LNCAP (cell line): ENCODE data around the gene CSPG4.

Source experiments
- TF ChIP-seq, protein P1 (sequence below): fragments of 450-650 bp; IDR thresholded peaks from 2 replicates; pipeline ENCODE4 v1.5.1; 2017; ENCODE audit warnings: mild to moderate bottlenecking

The CSPG4 gene

GRCh38 chr15:75729326-75730069 is 16.9 kb upstream of the CSPG4 start:
- TF ChIP-seq, protein P1, sequence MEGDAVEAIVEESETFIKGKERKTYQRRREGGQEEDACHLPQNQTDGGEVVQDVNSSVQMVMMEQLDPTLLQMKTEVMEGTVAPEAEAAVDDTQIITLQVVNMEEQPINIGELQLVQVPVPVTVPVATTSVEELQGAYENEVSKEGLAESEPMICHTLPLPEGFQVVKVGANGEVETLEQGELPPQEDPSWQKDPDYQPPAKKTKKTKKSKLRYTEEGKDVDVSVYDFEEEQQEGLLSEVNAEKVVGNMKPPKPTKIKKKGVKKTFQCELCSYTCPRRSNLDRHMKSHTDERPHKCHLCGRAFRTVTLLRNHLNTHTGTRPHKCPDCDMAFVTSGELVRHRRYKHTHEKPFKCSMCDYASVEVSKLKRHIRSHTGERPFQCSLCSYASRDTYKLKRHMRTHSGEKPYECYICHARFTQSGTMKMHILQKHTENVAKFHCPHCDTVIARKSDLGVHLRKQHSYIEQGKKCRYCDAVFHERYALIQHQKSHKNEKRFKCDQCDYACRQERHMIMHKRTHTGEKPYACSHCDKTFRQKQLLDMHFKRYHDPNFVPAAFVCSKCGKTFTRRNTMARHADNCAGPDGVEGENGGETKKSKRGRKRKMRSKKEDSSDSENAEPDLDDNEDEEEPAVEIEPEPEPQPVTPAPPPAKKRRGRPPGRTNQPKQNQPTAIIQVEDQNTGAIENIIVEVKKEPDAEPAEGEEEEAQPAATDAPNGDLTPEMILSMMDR: no peak

DNA sequence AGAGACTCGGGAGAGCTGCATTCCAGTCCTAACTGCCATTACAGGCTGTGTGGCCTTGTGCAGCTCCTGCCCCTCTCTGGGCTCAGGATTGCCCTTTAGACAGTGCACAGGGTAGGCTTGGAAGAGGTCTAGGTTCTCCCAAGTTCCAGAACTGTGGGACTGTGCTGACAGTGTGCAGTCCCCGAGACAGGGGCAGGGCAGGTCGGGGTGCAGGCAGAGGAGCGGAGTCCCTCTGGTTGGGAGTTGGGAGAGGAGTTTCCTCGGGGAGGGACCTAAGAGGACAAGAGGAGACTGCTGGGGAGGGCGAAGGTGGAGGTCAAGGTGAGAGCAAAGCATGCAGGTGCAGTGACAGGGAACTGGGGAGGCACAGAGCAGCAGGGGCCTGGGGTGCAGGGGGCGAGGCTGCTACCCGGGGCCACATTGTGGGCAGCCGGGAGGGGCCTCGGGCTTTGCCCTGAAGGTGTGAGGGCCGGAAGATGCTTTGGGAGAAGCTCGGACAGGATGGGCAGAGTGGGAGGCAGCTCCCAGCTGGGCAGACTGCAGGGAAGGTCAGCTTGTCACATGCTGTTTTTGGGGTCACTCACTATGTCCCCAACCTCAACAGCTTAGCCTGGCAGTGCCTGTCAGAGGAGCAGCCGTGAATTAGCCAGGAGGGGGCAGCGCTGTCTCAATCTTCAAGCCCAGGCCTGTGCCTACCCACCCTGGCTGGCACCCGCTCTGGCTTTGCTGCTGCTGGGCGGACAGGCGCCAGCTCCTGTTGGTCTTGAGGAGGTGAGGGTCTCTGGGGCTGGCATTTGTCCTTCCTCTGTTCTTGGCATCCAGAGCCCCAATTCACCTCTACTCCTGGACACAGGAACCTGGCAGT is 15.4 kb upstream of the CSPG4 start:
- TF ChIP-seq, protein P1: peak; percentile 61; the same call in 1 of the 2 replicates

- TF ChIP-seq, protein P1: no peak
Measured at GRCh38 chr15:75727031-75727531, 14.4 kb upstream of the CSPG4 start.

DNA sequence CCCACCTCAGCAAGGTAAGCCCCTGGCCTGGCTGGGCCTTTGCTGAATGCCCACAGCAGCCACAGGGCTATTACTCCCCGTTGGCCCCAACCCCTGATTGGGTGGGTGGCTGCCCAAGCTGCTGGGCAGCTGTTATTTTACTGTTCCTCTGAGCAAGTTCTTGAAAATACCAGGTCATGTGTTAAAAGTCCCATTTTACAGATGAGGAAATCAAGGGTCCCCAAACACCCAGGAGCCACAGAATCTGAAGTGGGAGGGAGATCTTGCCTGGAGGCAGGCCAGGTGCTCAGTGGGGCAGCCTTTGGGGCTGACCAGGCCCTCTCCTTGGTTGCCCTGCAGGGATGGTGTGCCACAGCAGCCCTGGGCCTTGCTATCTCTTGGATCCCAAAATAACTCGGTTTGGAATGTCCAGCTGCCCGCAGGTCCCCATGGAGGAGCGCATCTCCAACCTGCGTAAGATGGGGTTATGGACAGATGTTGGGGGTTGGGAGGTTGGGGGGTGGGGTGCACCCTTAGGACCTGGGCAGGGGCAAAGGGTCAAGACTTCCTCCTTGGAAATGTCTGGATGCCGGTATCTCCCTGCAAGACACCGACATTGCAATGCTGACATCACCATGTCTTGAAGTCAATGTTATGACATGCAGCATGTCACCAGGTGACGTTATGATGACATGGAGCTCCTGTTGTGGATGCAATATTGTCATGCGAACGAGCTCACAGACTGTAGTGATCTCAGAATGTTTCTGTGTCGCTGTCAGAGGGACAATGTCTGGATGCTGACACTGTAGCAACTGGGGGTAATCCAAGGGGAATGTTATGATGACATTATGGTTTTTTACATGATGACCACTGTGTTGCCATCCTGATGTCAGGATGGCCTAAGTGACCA is 13.3 kb upstream of the CSPG4 start:
- TF ChIP-seq, protein P1: no peak

- TF ChIP-seq, protein P1: no peak
Measured at GRCh38 chr15:75725006-75725718, 12.5 kb upstream of the CSPG4 start.

DNA sequence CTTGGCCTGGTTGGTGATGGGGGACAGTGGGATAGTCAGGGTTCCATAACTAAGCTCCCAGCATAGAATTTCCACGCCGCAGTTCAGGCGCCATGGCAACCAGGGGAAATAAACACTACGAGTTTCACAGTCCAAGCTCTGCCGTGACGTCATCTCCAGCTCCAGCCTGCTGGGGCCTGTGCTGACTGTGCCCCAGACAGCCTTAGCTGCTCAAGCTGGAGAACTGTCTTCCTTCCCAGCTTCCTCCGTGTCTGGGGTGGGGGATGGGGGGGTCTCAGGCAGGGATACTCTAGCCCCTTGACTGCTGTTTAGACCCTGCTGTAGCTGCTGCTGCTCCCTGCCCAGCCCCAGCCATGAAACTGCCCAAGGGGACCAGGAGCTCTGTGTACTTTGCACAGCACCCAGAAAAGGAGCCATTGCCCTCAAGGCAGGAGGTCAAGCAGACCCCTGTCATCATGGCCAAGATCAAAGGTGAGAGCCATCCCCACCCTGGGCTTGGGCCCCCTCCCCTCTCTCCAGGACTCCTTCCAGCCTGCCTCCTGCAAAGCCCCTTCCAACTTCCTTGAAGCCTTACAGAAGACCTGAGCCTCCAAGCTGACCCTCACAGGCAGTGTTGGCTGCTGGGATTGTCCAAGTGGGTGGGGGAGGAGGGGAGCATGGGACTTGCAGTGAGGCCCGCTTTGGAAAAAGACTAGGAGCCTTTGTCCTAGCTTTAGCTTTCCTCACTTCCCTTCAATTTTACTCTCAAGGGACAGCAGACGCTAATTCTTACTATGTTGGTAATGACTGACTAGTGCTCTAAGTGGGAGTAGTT is 11.4 kb upstream of the CSPG4 start:
- TF ChIP-seq, protein P1: no peak
